ENCODE results near the gene ERBB3.

- TF ChIP-seq, protein P1, sequence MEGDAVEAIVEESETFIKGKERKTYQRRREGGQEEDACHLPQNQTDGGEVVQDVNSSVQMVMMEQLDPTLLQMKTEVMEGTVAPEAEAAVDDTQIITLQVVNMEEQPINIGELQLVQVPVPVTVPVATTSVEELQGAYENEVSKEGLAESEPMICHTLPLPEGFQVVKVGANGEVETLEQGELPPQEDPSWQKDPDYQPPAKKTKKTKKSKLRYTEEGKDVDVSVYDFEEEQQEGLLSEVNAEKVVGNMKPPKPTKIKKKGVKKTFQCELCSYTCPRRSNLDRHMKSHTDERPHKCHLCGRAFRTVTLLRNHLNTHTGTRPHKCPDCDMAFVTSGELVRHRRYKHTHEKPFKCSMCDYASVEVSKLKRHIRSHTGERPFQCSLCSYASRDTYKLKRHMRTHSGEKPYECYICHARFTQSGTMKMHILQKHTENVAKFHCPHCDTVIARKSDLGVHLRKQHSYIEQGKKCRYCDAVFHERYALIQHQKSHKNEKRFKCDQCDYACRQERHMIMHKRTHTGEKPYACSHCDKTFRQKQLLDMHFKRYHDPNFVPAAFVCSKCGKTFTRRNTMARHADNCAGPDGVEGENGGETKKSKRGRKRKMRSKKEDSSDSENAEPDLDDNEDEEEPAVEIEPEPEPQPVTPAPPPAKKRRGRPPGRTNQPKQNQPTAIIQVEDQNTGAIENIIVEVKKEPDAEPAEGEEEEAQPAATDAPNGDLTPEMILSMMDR (IDR thresholded peaks at IDR 0.05), result peak; percentile 25 to 83 (median 79)
- TF ChIP-seq POLR2A (IDR thresholded peaks at IDR 0.05) (peak; percentile 98), EP300 (IDR thresholded peaks at IDR 0.05) (peak; percentile 89)
Measured at GRCh38 chr12:56117778-56118687, 38.1 kb downstream of the ERBB3 start, which contains the start of gene ZC3H10.
